OCI-LY7 (cell line): ENCODE data around the gene UBE3D. TPM values are rescaled to one million over a fixed set of nuclear protein-coding genes. Genes with fewer than 3 reads are reported as not detected.

Source experiments
- BruUV-seq: library from RNA; stranded (reverse); fragments of 400-500 nt; replicated peaks from 2 replicates; lab custom pipeline; 2021; lab: Mats Ljungman, UMichigan
- CTCF ChIA-PET: fragments of 300-600 bp; sonication (Branson Sonifier 250); formaldehyde crosslinking; loops from one replicate; lab custom pipeline; 2022; ENCODE audit warnings: antibody characterized with exemption; ENCODE audit not compliant: unreplicated experiment; lab: Charles Lee
- POLR2A ChIA-PET: fragments of 300-600 bp; sonication (Branson Sonifier 250); formaldehyde crosslinking; loops from one replicate; lab custom pipeline; 2022; ENCODE audit warnings: antibody characterized with exemption; lab: Charles Lee
- DNase-seq: peaks from one replicate; pipeline ENCODE4 v3.0.0-alpha.2; 2015; ENCODE audit warnings: low spot score
- H2AFZ ChIP-seq: fragments of 200-600 bp; sonication (generic), shearing (Covaris generic); 2 replicates; pipeline ENCODE4 v1.6.1; 2014; ENCODE audit warnings: mild to moderate bottlenecking, antibody characterized with exemption, low read length, moderate library complexity
- H3K27ac ChIP-seq: fragments of 200-600 bp; sonication (generic); 2 replicates; pipeline ENCODE4 v1.5.1; 2014; ENCODE audit warnings: mixed run types, low read depth, mild to moderate bottlenecking, moderate library complexity, low read length, inconsistent platforms; ENCODE audit not compliant: poor library complexity, severe bottlenecking
- H3K36me3 ChIP-seq: fragments of 200-600 bp; sonication (generic); 2 replicates; pipeline ENCODE4 v1.6.1; 2014; ENCODE audit warnings: mild to moderate bottlenecking, antibody characterized with exemption, low read length, moderate library complexity, mixed read lengths; ENCODE audit not compliant: insufficient read depth
- H3K4me1 ChIP-seq: fragments of 200-600 bp; sonication (generic); 2 replicates; pipeline ENCODE4 v1.5.1; 2014; ENCODE audit warnings: mild to moderate bottlenecking, low read length; ENCODE audit not compliant: insufficient read depth, poor library complexity, severe bottlenecking
- H3K4me2 ChIP-seq: fragments of 200-600 bp; sonication (generic); 2 replicates; pipeline ENCODE4 v1.6.1; 2014; ENCODE audit warnings: mild to moderate bottlenecking, low read length
- H3K4me3 ChIP-seq: fragments of 200-600 bp; sonication (generic); 2 replicates; pipeline ENCODE4 v1.5.1; 2014; ENCODE audit warnings: mild to moderate bottlenecking, low read depth, low read length; ENCODE audit not compliant: poor library complexity, severe bottlenecking
- H3K79me2 ChIP-seq: fragments of 200-600 bp; sonication (generic); 2 replicates; pipeline ENCODE4 v1.6.1; 2016; ENCODE audit warnings: low read depth, mild to moderate bottlenecking, low read length, moderate library complexity, mixed read lengths; ENCODE audit not compliant: insufficient read depth
- H3K9me2 ChIP-seq: fragments of 200-600 bp; sonication (generic); 2 replicates; pipeline ENCODE4 v1.6.1; 2016; ENCODE audit warnings: mild to moderate bottlenecking, low read length, mixed read lengths; ENCODE audit not compliant: insufficient read depth
- H3K9me3 ChIP-seq: fragments of 200-600 bp; sonication (generic); 2 replicates; pipeline ENCODE4 v1.6.1; 2014; ENCODE audit warnings: mild to moderate bottlenecking, mixed run types, low read length, mixed read lengths
- H4K20me1 ChIP-seq: fragments of 200-600 bp; sonication (generic); 2 replicates; pipeline ENCODE4 v1.6.1; 2014; ENCODE audit warnings: mild to moderate bottlenecking, antibody characterized with exemption, low read length, moderate library complexity, mixed read lengths; ENCODE audit not compliant: insufficient read depth
- CTCF ChIP-seq: fragments of 200-600 bp; sonication (generic); conservative IDR thresholded peaks from 2 replicates; pipeline ENCODE4 v1.5.1; 2014; ENCODE audit warnings: mild to moderate bottlenecking, antibody characterized with exemption, low read length, moderate library complexity, mixed read lengths
- EZH2phosphoT487 ChIP-seq: fragments of 200-600 bp; sonication (generic); IDR thresholded peaks from 2 replicates; pipeline ENCODE4 v1.6.1; 2018; ENCODE audit warnings: low read depth, borderline replicate concordance, mild to moderate bottlenecking, mixed run types, antibody characterized with exemption, low read length, moderate library complexity, mixed read lengths
- intact Hi-C: fragments of 100-400 bp; cut with micrococcal nuclease; formaldehyde crosslinking; loops from one replicate; pipeline ENCODE4 v1.10.0; 2022; ENCODE audit not compliant: unreplicated experiment
- total RNA-seq, 2 experiments: library from RNA; depleted of rRNA in 1 of 2; stranded (reverse); fragments of >200 nt in 1 of 2; shearing (Covaris generic) in 1 of 2; gene quantifications; 2 replicates each; pipeline ENCODE4 v1.2.3, GENCODE V29; 2014 to 2022

Gene UBE3D
- total RNA-seq, 2 experiments from 2014 or later: 11.0 to 15.1 TPM

DNA sequence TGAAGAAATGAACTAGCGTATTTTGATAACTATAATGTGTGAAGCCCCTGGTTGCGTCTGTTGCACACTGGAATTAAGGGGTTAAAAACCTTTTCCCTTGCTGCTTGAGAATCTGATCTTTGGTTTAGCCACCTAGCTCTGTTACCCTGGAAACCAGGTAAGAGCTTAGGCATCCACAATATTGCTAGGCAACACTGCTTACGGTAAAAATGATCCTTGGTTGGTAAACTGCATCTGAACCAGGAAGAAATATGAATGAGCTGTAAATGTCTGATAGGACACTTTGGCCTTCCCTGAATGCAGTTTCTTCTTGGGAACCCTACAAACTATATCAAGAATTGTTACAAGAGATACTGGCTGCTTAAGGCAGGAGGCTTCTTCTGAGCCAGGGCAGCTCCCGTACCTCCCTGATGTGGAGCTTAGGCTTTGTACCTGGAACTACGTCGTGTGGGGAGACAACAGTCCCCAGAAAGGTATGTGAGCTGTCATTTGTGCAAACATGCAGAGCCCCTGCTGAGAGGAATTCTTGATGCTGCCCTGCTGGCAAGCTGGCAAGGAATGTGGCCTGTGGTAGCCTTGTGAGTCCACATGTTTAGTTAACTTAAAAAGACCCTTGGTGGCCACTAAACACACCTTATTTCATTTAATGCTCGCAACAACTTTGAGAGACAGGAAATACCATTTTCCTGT is 18.4 kb downstream of the UBE3D start:
- no peak overlapping the region for H3K4me3 ChIP-seq
- H3K4me2 ChIP-seq: no peak overlapping the region
- POLR2A ChIA-PET: interaction anchor here (1.1 kb wide), 2 partner anchors 9 to 23 kb away, joined by 4 to 6 read pairs; no protein-coding TSS in a partner anchor
- TF ChIP-seq CTCF (no peak), EZH2phosphoT487 (no peak)
- DNase-seq: no peak
- H4K20me1 ChIP-seq: no peaks in the 10 kb centered on the region
- no peak overlapping the region for H3K27ac ChIP-seq
- H2AFZ ChIP-seq: no peak overlapping the region
- no peaks in the 10 kb centered on the region for H3K9me2 ChIP-seq
- H3K9me3 ChIP-seq: no peaks in the 10 kb centered on the region
- no peaks in the 10 kb centered on the region for H3K4me1 ChIP-seq
- H3K36me3 ChIP-seq: peaks cover 29% of the 10 kb centered on the region; the same call in 1 of the 2 replicates
- no peaks in the 10 kb centered on the region for H3K79me2 ChIP-seq
- BruUV-seq: no TSS peak
- CTCF ChIA-PET: interaction anchor here (1.6 kb wide), 1 partner anchor 18 kb away, joined by 5 read pairs; the partner anchor contains the start of gene UBE3D
- intact Hi-C loops: no loop called here

GRCh38 chr6:83044091-83044768 is 21.4 kb downstream of the UBE3D start:
- Histone ChIP-seq H3K36me3 (peaks cover 7% of the 10 kb centered on the region; the same call in 1 of the 2 replicates), H3K9me2 (no peaks in the 10 kb centered on the region), H3K4me2 (no peak overlapping the region), H3K79me2 (no peaks in the 10 kb centered on the region), H3K4me1 (no peaks in the 10 kb centered on the region), H3K9me3 (no peaks in the 10 kb centered on the region), H2AFZ (no peak overlapping the region), H3K4me3 (no peak overlapping the region), H3K27ac (no peak overlapping the region), H4K20me1 (no peaks in the 10 kb centered on the region)
- no TSS peak for BruUV-seq
- CTCF ChIA-PET: no interaction called here
- intact Hi-C loops: no loop called here
- POLR2A ChIA-PET: no interaction called here
- no peak for DNase-seq
- TF ChIP-seq CTCF (no peak), EZH2phosphoT487 (no peak)
